ENCODE measurements around the gene MED9.
A peak's percentile ranks its signal among the peaks of the same experiment; 100 is the strongest.

The MED9 gene

GRCh38 chr17:17493986-17494466 is 17.2 kb downstream of the MED9 start:
- TF ChIP-seq CEBPB (IDR thresholded peaks at IDR 0.05) (no peak), ZBTB7A (IDR thresholded peaks at IDR 0.05; ENCODE audit: low read depth) (no peak), FOXM1 (IDR thresholded peaks at IDR 0.05; ENCODE audit: borderline replicate concordance, low read depth) (no peak), CREB1 (IDR thresholded peaks at IDR 0.05; ENCODE audit: low read depth) (no peak), TEAD4 (IDR thresholded peaks at IDR 0.05) (no peak), TCF12 (IDR thresholded peaks at IDR 0.05; ENCODE audit: low read depth) (no peak), EGR1 (IDR thresholded peaks at IDR 0.05) (no peak), RAD21 (IDR thresholded peaks at IDR 0.05; ENCODE audit: low read depth) (no peak), NFIC (IDR thresholded peaks at IDR 0.05) (no peak), EP300 (IDR thresholded peaks at IDR 0.05; ENCODE audit: borderline replicate concordance) (no peak), REST (IDR thresholded peaks at IDR 0.05; ENCODE audit: low read depth) (no peak), USF1 (IDR thresholded peaks at IDR 0.05) (no peak), TAF1 (IDR thresholded peaks at IDR 0.05; ENCODE audit: low read depth) (no peak), YY1 (IDR thresholded peaks at IDR 0.05; ENCODE audit: low read depth) (no peak)
- TF ChIP-seq, protein P1, sequence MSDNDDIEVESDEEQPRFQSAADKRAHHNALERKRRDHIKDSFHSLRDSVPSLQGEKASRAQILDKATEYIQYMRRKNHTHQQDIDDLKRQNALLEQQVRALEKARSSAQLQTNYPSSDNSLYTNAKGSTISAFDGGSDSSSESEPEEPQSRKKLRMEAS (IDR thresholded peaks at IDR 0.05) = no peak

DNA sequence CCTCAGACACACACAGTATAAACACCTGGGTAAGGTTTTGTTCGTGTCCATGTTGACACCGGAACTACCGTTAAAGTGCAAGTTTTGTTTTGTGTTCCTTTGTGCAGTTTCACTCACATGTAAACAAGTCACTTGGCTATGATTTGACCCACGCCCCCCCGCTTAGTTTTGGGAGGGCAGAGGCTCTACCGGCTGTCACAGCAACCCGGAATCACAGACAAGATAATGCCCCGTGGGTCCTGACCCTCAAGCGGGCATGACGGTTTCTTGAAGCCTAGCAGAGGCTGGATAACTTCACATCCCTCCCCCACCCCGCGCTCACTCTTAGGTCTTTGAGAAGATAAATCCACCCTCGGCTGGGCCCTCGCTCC is 17.7 kb downstream of the MED9 start:
- TF ChIP-seq NFIC (IDR thresholded peaks at IDR 0.05) = no peak

DNA sequence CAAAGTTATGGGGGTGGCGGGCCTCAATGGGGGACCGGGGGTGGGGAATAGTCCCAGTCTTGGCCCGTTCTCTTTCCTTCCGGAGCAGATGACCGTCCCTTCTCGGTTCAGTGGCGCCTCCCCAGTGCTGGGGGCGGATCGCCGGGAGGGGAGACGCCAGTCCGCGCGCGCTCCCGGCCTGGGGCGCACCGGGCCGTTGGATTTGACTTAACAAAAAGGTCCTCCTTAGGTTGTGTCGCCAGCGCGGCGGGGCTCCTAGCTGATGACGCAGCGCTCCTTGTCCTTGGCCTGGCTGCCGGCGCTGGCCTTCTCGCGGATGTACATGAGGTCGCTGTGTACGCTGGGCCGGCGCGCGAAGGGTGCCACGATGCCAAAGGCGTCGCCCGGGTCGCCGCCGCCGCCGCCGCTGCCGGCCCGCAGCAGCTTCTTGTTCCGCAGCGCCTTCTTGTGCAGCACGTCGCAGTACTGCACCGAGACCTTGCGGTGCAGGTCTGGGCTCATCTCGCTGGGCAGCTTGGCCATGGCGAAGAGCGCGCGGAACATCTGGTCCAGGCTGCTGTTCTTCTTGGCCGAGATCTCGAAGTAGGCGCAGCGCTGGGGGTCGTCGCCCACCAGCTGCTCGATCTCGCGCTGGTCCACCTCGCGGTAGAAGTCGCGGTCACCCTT is 18.2 kb downstream of the MED9 start:
- no peak for TF ChIP-seq RAD21 (IDR thresholded peaks at IDR 0.05; ENCODE audit: low read depth)
- TF ChIP-seq EGR1 (IDR thresholded peaks at IDR 0.05) = no peak
- TF ChIP-seq EP300 (IDR thresholded peaks at IDR 0.05; ENCODE audit: borderline replicate concordance) = no peak
- no peak for TF ChIP-seq YY1 (IDR thresholded peaks at IDR 0.05; ENCODE audit: low read depth)
- no peak for TF ChIP-seq NFIC (IDR thresholded peaks at IDR 0.05)

DNA sequence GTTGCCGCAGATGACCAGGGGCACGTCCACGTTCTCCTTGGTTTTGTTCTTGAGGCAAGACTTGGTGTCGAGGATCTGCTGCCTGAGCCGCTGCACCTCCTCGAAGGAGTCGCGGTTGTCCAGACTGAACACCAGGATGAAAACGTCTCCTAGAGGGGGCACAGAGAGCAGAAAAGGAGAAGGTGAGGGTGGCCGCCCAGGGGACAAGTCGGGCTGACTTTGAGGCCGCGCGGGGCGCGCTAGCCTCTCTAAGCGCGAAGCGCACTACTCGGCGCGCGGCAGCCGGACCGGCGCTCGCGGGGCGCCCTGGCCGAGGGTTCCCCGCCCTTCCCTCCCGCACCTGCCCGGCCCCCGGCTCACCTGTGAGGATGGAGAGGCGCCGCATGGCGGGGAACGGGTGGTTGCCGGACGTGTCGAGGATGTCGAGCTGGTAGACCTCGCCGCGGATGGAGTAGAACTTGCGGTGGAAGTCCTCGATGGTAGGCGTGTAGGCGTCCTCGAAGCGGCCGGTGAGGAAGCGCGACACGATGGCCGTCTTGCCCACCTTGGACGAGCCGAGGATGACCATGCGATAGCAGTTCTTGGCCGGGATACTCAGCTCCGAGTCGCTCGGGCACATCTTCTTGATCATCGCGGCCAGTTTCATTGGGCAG is 18.9 kb downstream of the MED9 start:
- TF ChIP-seq CEBPB (IDR thresholded peaks at IDR 0.05) = no peak
- no peak for TF ChIP-seq TAF1 (IDR thresholded peaks at IDR 0.05; ENCODE audit: low read depth)
- no peak for TF ChIP-seq TCF12 (IDR thresholded peaks at IDR 0.05; ENCODE audit: low read depth)
- no peak for TF ChIP-seq EGR1 (IDR thresholded peaks at IDR 0.05)
- TF ChIP-seq ZBTB7A (IDR thresholded peaks at IDR 0.05; ENCODE audit: low read depth) = no peak
- TF ChIP-seq RAD21 (IDR thresholded peaks at IDR 0.05; ENCODE audit: low read depth) = no peak
- TF ChIP-seq TEAD4 (IDR thresholded peaks at IDR 0.05) = no peak
- TF ChIP-seq REST (IDR thresholded peaks at IDR 0.05; ENCODE audit: low read depth) = no peak
- no peak for TF ChIP-seq USF1 (IDR thresholded peaks at IDR 0.05)
- no peak for TF ChIP-seq CREB1 (IDR thresholded peaks at IDR 0.05; ENCODE audit: low read depth)
- TF ChIP-seq YY1 (IDR thresholded peaks at IDR 0.05; ENCODE audit: low read depth) = no peak
- TF ChIP-seq NFIC (IDR thresholded peaks at IDR 0.05) = no peak
- no peak for TF ChIP-seq FOXM1 (IDR thresholded peaks at IDR 0.05; ENCODE audit: borderline replicate concordance, low read depth)
- TF ChIP-seq, protein P1 (IDR thresholded peaks at IDR 0.05) = no peak
- TF ChIP-seq EP300 (IDR thresholded peaks at IDR 0.05; ENCODE audit: borderline replicate concordance) = no peak

DNA sequence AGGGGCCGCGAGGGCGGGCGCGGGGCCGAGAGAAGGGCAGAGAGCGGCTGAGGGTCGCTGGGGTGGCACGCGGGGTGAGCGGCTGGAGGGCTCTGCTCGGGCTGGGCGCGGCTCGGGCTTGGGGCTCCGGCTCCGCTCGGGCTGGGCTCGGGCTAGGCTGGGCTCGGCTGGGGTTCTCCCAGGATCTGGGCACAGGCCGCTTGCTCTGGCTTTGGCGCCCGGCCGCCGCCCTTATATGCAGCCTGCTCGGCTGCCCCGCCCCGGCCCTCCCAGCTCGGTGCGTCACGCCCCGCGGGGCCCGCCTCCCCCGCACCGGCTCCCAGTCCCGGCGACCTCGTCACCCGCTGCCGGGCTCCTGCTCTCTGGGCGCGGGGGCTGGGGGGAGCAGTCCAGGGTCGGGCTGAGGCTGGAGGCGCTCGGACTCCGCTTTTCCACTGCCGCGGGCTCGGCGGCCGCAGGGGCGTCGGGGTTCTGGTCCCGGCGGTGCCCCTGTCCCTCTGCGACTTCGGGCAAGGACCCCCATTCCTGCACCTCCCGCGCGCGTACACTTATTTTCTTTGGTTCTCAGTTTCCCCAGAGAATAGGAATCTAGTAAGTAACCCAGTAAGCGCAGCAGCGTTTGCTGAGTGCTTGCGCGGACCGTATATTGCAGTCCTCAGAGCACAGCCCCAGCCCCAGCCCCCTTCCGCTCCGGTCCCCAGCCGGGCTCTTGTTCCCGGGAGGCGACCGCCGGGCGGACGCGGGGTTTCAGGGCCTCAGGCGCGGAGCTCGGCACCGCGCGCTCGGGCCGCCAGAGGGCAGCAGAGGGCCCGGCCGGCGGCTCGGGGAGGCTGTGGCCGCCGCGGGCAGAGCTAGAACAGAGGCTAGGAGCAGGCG is 19.6 kb downstream of the MED9 start, which contains the start of gene RASD1:
TSS of gene RASD1 (minus strand) at position 207 of the 876 bp plus-strand sequence. CDS start 214 bp downstream, outside the sequence.
- TF ChIP-seq RAD21 (IDR thresholded peaks at IDR 0.05; ENCODE audit: low read depth) (peak; percentile 79), CREB1 (IDR thresholded peaks at IDR 0.05; ENCODE audit: low read depth) (no peak), FOXM1 (IDR thresholded peaks at IDR 0.05; ENCODE audit: borderline replicate concordance, low read depth) (no peak), TAF1 (IDR thresholded peaks at IDR 0.05; ENCODE audit: low read depth) (no peak), YY1 (IDR thresholded peaks at IDR 0.05; ENCODE audit: low read depth) (no peak), EP300 (IDR thresholded peaks at IDR 0.05; ENCODE audit: borderline replicate concordance) (no peak), ZBTB7A (IDR thresholded peaks at IDR 0.05; ENCODE audit: low read depth) (peak; percentile 89), REST (IDR thresholded peaks at IDR 0.05; ENCODE audit: low read depth) (no peak), TEAD4 (IDR thresholded peaks at IDR 0.05) (no peak), EGR1 (IDR thresholded peaks at IDR 0.05) (peak; percentile 50; the same call in 1 of the 2 replicates), NFIC (IDR thresholded peaks at IDR 0.05) (no peak), CEBPB (IDR thresholded peaks at IDR 0.05) (no peak), TCF12 (IDR thresholded peaks at IDR 0.05; ENCODE audit: low read depth) (no peak; the same call in 1 of the 2 replicates), USF1 (IDR thresholded peaks at IDR 0.05) (no peak)
- TF ChIP-seq, protein P1 (IDR thresholded peaks at IDR 0.05) = no peak
